Natural killer cell (primary cell): Measurements from ENCODE around the gene EID2. TPM values are rescaled to one million over a fixed set of nuclear protein-coding genes. Genes with fewer than 3 reads are reported as not detected.

Source experiments
- ATAC-seq, 3 donors: fragments of 150-1000 bp in 2 of 3; fragments of 200-7000 bp in 1 of 3; cut with Tn5 transposase; 1 replicate in 1 of 3; 2 replicates in 2 of 3; pipeline ENCODE4 v1.10.0; 2021; ENCODE audit warnings: mild to moderate bottlenecking in 2 of 3, moderate library complexity in 2 of 3
- DNase-seq, 2 donors: peaks; one replicate each; pipeline versions ENCODE4 v3.0.0 to v3.0.0-alpha.2; 2013 to 2021; ENCODE audit warnings: mixed read lengths in 1 of 2
- H3K27ac ChIP-seq: one replicate; pipeline ENCODE4 v1.5.1; 2013; ENCODE audit warnings: mild to moderate bottlenecking, low read length
- H3K27me3 ChIP-seq: one replicate; pipeline ENCODE4 v1.6.1; 2013; ENCODE audit warnings: low read length; ENCODE audit not compliant: control insufficient read depth, insufficient read depth
- H3K36me3 ChIP-seq: one replicate; pipeline ENCODE4 v1.6.1; 2013; ENCODE audit warnings: low read length; ENCODE audit not compliant: control insufficient read depth, insufficient read depth
- H3K4me1 ChIP-seq: one replicate; pipeline ENCODE4 v1.6.1; 2013; ENCODE audit warnings: low read length; ENCODE audit not compliant: control insufficient read depth, insufficient read depth
- H3K4me3 ChIP-seq: one replicate; pipeline ENCODE4 v1.5.1; 2013; ENCODE audit warnings: low read length
- H3K9me3 ChIP-seq: one replicate; pipeline ENCODE4 v1.6.1; 2013; ENCODE audit warnings: low read length; ENCODE audit not compliant: control insufficient read depth, insufficient read depth
- H3K27ac Mint-ChIP-seq, 2 donors: one replicate each; pipeline ENCODE4 v1.8.0; 2022; ENCODE audit warnings: mild to moderate bottlenecking in 2 of 2, mixed read lengths in 2 of 2, moderate library complexity in 1 of 2
- H3K27me3 Mint-ChIP-seq, 2 donors: one replicate each; pipeline ENCODE4 v1.8.0; 2022; ENCODE audit warnings: low read depth in 2 of 2, mixed read lengths in 2 of 2
- H3K36me3 Mint-ChIP-seq: one replicate; pipeline ENCODE4 v1.8.0; 2022; ENCODE audit warnings: mixed read lengths
- H3K4me1 Mint-ChIP-seq, 2 donors: one replicate each; pipeline ENCODE4 v1.8.0; 2022; ENCODE audit warnings: mixed read lengths in 2 of 2
- H3K4me3 Mint-ChIP-seq: one replicate; pipeline ENCODE4 v1.8.0; 2022; ENCODE audit warnings: mild to moderate bottlenecking, moderate library complexity, mixed read lengths
- H3K9me3 Mint-ChIP-seq, 2 donors: one replicate each; pipeline ENCODE4 v1.8.0; 2022; ENCODE audit warnings: mixed read lengths in 2 of 2
- WGBS: methylation state at CpG from one replicate; pipeline ENCODE4 v1.1.7; 2013; ENCODE audit warnings: missing lambda C conversion rate; ENCODE audit not compliant: insufficient coverage; 5-methylcytosine and 5-hydroxymethylcytosine counted together
- intact Hi-C: fragments of 100-400 bp; cut with micrococcal nuclease; formaldehyde crosslinking; loops from one replicate; pipeline ENCODE4 v1.14.2; 2022
- total RNA-seq, 4 donors: library from RNA; stranded (reverse); fragments of 120-200 nt in 1 of 4; gene quantifications; one replicate each; pipeline versions ENCODE4 v1.2.3 to v1.2.4, GENCODE V29; 2013 to 2022
- TF ChIP-seq, protein P1 (sequence below): fragments of 200-600 bp; IDR thresholded peaks from one replicate; pipeline ENCODE4 v1.8.0; 2022; ENCODE audit warnings: antibody characterized with exemption

The EID2 gene
- total RNA-seq, 3 donors from 2014 or later (not counting 1 experiment from before 2014, with no cell fraction given): 11.9 to 19.9 (median 15.6) TPM

DNA sequence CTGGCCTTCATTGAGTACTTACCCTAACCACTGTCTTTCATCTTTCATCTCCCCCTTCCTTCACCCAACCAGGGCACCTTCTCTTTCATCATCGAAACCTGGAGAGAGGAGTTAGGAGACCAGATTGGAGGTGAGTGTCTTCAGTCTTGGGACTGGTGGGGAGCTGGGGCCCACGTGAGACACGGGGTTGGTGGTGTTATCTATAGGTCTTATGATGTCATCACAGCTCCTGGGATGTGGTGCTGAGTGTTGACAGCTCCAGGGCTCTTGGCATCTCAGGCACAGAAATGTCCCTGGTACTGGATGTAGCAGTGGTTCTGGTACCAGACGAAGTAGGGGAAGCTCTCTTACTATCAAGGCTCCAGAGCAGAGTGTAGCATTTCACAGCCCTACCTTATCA is 39.4 kb downstream of the EID2 start:
- H3K9me3 ChIP-seq: no peaks in the 10 kb centered on the region
- intact Hi-C loops: no loop called here
- no peak overlapping the region for H3K27ac ChIP-seq
- no peaks in the 10 kb centered on the region for H3K36me3 ChIP-seq
- ATAC-seq (no peak), DNase-seq (no peak)
- TF ChIP-seq, protein P1, sequence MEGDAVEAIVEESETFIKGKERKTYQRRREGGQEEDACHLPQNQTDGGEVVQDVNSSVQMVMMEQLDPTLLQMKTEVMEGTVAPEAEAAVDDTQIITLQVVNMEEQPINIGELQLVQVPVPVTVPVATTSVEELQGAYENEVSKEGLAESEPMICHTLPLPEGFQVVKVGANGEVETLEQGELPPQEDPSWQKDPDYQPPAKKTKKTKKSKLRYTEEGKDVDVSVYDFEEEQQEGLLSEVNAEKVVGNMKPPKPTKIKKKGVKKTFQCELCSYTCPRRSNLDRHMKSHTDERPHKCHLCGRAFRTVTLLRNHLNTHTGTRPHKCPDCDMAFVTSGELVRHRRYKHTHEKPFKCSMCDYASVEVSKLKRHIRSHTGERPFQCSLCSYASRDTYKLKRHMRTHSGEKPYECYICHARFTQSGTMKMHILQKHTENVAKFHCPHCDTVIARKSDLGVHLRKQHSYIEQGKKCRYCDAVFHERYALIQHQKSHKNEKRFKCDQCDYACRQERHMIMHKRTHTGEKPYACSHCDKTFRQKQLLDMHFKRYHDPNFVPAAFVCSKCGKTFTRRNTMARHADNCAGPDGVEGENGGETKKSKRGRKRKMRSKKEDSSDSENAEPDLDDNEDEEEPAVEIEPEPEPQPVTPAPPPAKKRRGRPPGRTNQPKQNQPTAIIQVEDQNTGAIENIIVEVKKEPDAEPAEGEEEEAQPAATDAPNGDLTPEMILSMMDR: no peak
- H3K4me1 ChIP-seq: peaks cover 26% of the 10 kb centered on the region
- Mint-ChIP-seq H3K27ac (no peak overlapping the region), H3K9me3 (no peaks in the 10 kb centered on the region), H3K36me3 (no peaks in the 10 kb centered on the region), H3K4me1 (peaks cover 19 to 37% of the 10 kb centered on the region in 2 donors), H3K4me3 (no peak overlapping the region), H3K27me3 (peaks cover 55 to 59% of the 10 kb centered on the region in 2 donors)
- 48% methylated on average over 2 of the region's 4 CpGs for WGBS
- H3K4me3 ChIP-seq: no peak overlapping the region
- H3K27me3 ChIP-seq: peaks cover 38% of the 10 kb centered on the region

DNA sequence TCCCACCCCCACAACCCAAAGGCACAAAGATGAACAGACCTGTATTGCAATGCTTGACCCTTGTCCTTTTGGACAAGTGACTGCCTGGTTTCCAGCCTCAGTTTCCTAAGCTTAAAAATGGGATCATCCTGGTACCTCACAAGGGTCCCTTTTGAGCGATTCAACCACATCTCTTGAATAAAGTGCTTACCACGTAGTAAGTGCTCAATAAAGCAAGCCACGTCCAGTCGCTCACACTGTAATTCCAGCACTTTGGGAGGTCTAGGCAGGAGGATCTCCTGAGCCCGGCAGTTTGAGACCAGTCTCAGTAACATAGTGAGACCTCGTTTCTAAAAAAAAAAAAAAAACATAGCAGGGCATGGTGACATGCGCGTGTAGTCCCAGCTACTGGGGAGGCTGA is 40.0 kb downstream of the EID2 start:
- DNase-seq (no peak), ATAC-seq (no peak)
- Histone ChIP-seq H3K4me1 (peaks cover 26% of the 10 kb centered on the region), H3K4me3 (no peak overlapping the region), H3K36me3 (no peaks in the 10 kb centered on the region), H3K27me3 (peaks cover 35% of the 10 kb centered on the region), H3K9me3 (no peaks in the 10 kb centered on the region), H3K27ac (no peak overlapping the region)
- Mint-ChIP-seq H3K27ac (no peak overlapping the region), H3K9me3 (no peaks in the 10 kb centered on the region), H3K36me3 (no peaks in the 10 kb centered on the region), H3K4me3 (peak overlapping the region; percentile 65), H3K27me3 (peaks cover 53% of the 10 kb centered on the region in 2 donors), H3K4me1 (peaks cover 19 to 37% of the 10 kb centered on the region in 2 donors)
- intact Hi-C loops: no loop called here
- 83% methylated on average over 6 of the region's 8 CpGs for WGBS
- TF ChIP-seq, protein P1: no peak

DNA sequence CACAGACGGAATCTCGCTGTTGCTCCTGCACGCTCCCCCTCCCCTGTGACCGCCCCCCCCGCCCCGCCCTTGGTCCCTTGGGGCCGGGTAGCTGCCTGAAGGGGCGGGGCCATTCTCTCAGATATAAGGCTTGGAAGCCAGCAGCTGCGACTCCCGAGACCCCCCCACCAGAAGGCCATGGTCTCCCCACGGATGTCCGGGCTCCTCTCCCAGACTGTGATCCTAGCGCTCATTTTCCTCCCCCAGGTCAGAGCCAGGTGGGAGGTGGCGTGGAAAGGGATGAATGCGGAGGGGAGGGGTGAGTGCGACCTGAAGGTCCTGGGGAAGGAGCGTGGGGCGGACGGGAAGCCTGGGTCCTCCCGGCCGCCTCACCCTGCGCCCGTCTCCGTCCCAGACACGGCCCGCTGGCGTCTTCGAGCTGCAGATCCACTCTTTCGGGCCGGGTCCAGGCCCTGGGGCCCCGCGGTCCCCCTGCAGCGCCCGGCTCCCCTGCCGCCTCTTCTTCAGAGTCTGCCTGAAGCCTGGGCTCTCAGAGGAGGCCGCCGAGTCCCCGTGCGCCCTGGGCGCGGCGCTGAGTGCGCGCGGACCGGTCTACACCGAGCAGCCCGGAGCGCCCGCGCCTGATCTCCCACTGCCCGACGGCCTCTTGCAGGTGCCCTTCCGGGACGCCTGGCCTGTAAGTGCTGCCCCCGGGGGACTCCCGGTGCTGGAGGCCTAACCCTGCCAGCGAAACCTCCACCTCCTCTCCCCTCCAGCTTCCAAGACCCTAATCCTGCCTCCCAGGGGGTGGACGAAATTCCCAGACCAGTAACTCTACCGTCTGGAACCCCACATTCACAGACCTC is 40.9 kb downstream of the EID2 start, which contains the start of gene DLL3:
Gene DLL3 (plus strand): TSS at position 150 of the 845 bp plus-strand sequence. CDS start 28 bp downstream, at position 178.
- no peaks in the 10 kb centered on the region for H3K36me3 Mint-ChIP-seq
- Histone ChIP-seq H3K4me1 (peaks cover 26% of the 10 kb centered on the region), H3K27me3 (peaks cover 30% of the 10 kb centered on the region), H3K4me3 (no peak within 1 kb of the TSS), H3K9me3 (no peaks in the 10 kb centered on the region), H3K36me3 (no peaks in the 10 kb centered on the region), H3K27ac (no peak within 1 kb of the TSS)
- H3K9me3 Mint-ChIP-seq: no peaks in the 10 kb centered on the region
- peak within 1 kb of the TSS; percentile 65 for H3K4me3 Mint-ChIP-seq
- intact Hi-C loops: no loop called here
- WGBS: 3% methylated on average over 60 of the region's 60 CpGs
- H3K4me1 Mint-ChIP-seq: peaks cover 19 to 36% of the 10 kb centered on the region in 2 donors
- H3K27me3 Mint-ChIP-seq: peaks cover 44% of the 10 kb centered on the region in 2 donors
- H3K27ac Mint-ChIP-seq: peak within 1 kb of the TSS in 1 of 2 donors; percentile 11
- TF ChIP-seq, protein P1: no peak
- ATAC-seq (no peak), DNase-seq (no peak)
